ENCODE measurements around the gene CFAP20DC. TPM values are rescaled to one million over a fixed set of nuclear protein-coding genes. Genes with fewer than 3 reads are reported as not detected.
"Not testable (repeated sequence)": the region's sequence is repeated elsewhere in the genome, so short reads cannot be mapped to it uniquely, and the experiment has no call there.

The CFAP20DC gene
- total RNA-seq, 2 experiments from 2014 or later, result 0.89 to 1.2 TPM

DNA sequence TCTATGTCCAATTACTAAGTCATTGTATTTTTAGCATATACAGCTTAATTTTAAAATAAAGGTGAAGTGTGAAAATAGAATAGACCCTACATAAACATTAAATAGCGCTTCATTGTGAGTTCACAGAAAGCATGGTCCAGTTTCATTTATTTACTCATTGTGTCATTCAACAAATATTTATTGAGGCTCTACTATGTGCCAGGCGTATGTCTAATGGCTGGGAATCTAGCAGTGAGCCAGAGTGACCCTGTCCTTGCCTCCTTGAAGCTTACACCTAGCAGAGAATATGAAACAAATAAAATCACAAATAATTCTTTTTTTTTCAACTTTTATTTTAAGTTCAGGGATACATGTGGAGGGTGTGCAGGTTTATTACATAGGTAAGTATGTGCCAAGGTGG is 161.7 kb downstream of the CFAP20DC start:
- CTCF ChIA-PET, result interaction anchor here (0.6 kb wide), 1 partner anchor 9 kb away, joined by 3 read pairs; no protein-coding TSS in a partner anchor
- POLR2A ChIA-PET, result no interaction called here

- ChIA-PET CTCF (no interaction called here), POLR2A (no interaction called here)
Observed at GRCh38 chr3:58884453-58884852, 165.4 kb downstream of the CFAP20DC start.

GRCh38 chr3:58880182-58880581 is 169.6 kb downstream of the CFAP20DC start:
- ChIA-PET POLR2A (no interaction called here), CTCF (no interaction called here)

- ChIA-PET CTCF (no interaction called here), POLR2A (no interaction called here)
Observed at GRCh38 chr3:58874795-58875194, 175.0 kb downstream of the CFAP20DC start.

DNA sequence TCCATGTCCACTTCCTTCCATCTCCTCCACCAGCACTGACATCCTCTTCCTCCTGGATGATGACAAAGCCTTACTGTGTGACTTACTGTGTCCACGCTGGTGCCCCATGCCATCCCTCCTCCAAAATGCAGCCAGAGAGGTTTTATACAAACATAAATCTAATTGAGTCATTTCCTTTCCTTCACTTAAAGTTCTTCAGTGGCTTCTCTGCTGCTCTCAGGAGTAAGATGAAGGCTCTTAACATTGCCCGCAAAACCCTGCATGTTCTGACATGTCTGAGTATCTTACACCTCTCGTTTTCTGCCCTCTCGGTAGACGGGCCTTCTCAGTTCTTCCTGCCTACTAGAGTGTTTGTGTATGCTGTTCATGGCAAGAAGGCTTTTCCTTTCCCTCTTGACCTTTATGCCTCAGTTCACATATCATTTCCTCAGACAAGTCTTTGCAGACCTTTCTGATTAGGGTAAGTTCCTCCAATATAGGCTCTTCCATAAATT is 175.5 kb downstream of the CFAP20DC start:
- ChIA-PET POLR2A (no interaction called here), CTCF (no interaction called here)

- CTCF ChIA-PET, result no interaction called here
Observed at GRCh38 chr3:58868097-58868779, 181.6 kb downstream of the CFAP20DC start.

DNA sequence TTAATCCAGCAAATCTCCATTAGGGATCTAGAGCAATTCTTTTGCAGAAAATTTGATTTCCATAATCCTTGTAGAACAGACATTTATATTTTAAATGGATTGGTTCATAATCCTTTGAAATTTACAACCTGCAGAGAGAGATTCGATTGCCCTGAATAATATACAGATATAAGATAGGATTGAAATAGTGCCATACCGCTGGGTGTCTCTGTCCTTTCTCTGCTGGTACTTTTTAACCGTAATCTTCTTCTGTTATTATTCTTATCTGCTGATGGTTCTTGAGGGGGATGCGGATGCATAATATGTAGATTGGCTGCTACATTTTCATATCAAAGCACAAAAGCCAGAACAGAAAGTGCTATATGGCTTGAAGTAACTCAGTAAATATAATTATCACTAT is 182.2 kb downstream of the CFAP20DC start:
- POLR2A ChIA-PET, result no interaction called here

More at GRCh38 chr3:58868097-58868779, 181.6 kb downstream of the CFAP20DC start:
- POLR2A ChIA-PET, result no interaction called here

GRCh38 chr3:58866079-58866478 is 183.7 kb downstream of the CFAP20DC start:
- ChIA-PET CTCF (no interaction called here), POLR2A (no interaction called here)

More for the DNA sequence above, 182.2 kb downstream of the CFAP20DC start:
- CTCF ChIA-PET, result no interaction called here

GRCh38 chr3:58864480-58864879 is 185.3 kb downstream of the CFAP20DC start:
- ChIA-PET CTCF (no interaction called here), POLR2A (no interaction called here)

DNA sequence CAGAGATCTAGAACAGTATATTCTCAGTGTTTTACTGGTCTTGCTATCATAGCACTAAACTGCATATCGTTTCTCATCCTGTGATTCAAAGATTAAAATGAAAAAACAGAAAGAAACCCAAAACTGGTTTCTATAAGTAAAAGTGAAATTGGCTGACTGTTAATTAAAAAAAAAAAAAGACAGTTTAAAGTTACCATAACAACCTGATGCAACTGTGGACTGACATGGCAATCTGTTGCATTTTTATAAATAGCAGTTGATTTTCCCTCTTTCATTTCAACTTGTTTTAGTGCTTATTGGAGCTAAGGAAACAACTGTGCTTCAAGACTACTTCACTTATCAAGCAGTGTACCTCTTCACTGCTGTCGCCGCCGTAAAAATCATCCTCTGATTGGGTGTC is 186.6 kb downstream of the CFAP20DC start:
- CTCF ChIA-PET, result no interaction called here
- POLR2A ChIA-PET, result no interaction called here

GRCh38 chr3:58861551-58861950 is 188.3 kb downstream of the CFAP20DC start:
- ChIA-PET CTCF (no interaction called here), POLR2A (no interaction called here)

DNA sequence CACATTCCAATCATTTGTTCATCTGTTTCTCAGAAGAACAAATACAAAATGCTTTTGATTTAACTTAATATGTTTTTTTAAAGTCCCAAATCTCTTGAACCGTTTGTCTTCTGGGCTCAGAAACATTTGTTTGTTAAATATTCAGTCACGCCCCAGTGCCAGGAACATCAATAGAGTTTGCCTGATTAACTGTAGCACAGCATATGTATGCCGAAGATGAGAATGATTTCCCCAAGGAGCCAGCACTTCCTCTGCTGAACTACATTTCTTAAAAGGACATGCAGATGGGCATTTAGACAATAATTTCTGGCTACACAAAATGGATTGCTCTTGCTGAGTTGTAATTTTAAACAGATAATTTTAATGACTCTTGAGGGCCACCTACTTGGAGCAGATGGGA is 191.7 kb downstream of the CFAP20DC start:
- ChIA-PET CTCF (no interaction called here), POLR2A (no interaction called here)

DNA sequence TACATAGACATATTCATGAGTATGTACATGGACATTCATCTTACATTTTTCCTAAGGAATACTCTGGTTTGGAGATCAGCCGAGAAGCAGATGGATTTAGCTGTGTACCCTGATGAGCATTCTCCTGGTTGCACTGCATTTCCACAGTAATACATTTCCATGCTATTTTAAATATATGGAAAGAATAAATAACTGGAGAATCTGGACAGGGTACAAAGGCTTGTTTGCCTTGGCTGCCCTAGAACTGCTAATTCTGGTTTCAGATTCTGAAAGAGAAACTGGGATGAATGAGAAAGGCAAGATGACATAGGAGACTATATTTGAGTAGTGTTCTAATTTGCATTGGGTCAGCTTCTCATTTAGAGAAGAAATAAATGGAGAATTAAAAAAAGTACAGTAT is 192.4 kb downstream of the CFAP20DC start:
- CTCF ChIA-PET, result no interaction called here
- POLR2A ChIA-PET, result no interaction called here

GRCh38 chr3:58848826-58849225 is 201.0 kb downstream of the CFAP20DC start:
- POLR2A ChIA-PET, result no interaction called here
- CTCF ChIA-PET, result no interaction called here

GRCh38 chr3:58842050-58842747 is 207.6 kb downstream of the CFAP20DC start:
- CTCF ChIA-PET, POLR2A ChIA-PET: not testable (repeated sequence)

DNA sequence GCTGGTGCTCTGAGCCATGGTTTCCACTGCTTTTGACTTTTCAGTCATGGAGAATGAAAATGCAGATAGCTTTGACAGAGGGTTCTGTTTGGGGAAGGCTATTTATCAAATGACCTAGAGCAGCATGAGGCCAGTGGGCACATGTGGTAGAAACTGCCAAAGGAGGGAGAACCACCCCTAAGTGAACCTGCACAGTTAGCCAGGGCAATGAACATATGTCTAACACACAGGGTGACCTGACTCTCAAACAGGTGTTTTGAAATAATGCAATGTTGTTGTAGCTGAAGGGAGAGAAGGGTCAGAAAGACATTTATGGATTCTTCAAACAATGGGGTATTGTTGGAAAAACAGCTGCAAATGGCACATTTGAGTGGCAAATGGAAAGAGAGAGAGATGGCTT is 208.9 kb downstream of the CFAP20DC start:
- CTCF ChIA-PET, result no interaction called here
- POLR2A ChIA-PET, result no interaction called here

- POLR2A ChIA-PET, result no interaction called here
- CTCF ChIA-PET, result no interaction called here
Observed at GRCh38 chr3:58839964-58840363, 209.9 kb downstream of the CFAP20DC start.

DNA sequence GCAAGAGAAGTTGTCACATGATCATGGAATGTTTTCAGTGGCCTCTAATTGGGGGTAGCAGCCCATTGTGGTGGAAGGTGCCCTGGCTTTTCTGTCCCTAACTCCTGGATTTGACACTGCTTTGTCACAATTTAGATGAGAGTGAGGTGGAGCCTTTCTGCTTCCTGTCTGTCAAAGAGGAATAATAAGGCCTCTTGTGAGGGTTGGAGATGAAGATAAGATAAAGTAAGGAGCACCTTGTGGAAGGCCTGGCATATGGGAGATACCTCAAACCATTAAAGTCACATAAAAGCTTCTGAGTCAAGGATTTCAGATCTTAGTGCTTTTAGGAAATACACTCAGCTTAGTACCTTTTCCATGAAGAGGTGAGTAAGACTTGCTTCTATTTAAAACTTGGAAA is 210.6 kb downstream of the CFAP20DC start:
- ChIA-PET CTCF (no interaction called here), POLR2A (no interaction called here)

DNA sequence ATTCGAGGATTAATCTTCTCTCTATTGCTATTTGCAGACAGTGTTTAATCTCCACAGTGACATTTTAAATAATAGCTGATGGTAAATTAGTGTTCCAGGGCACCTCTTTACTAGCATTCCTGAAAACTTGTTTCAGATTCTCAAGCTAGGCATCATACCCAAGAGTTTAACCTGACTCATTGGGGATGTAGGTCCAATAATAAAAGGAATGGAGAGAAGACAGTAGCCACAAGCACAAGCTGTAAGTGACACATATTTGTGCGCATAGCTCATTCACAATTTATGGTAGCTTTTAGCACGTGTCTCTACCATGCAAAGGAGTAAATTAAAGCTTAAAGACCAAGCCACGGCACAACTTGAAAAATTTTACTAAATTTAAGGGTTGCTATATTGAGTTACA is 212.0 kb downstream of the CFAP20DC start:
- CTCF ChIA-PET, result no interaction called here
- POLR2A ChIA-PET, result no interaction called here

DNA sequence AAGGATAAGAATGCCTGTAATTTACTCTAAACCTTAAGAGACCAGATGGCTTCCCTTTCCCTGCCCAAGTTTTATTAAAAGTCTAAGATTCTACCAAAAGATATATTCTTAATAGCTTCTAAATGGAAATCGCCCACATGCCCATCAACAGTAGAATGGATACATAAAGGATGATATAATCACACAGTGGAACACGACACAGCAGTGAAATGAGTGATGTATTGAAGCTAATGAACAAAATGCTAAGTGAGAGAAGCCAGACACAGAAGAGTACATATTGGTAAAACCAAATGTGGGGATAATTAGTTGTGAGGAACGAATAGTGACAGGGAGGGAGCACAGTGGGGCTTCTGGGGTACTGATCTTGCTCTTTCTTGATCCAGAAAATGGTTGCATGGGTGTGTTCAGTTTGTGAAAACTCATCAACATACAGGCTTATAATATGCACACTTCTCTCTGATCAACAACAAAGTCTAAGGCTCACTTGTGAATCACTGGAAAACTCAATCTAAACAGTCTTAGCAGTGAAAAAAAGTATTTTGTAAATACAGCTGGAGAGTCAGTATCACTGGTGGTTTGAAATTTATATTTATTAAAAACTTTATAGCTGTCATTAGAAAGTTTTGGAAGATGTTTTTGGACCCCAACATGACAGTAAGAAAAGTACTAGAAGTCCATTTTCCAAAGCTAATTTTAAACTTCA is 212.5 kb downstream of the CFAP20DC start:
- CTCF ChIA-PET, result no interaction called here
- POLR2A ChIA-PET, result no interaction called here

DNA sequence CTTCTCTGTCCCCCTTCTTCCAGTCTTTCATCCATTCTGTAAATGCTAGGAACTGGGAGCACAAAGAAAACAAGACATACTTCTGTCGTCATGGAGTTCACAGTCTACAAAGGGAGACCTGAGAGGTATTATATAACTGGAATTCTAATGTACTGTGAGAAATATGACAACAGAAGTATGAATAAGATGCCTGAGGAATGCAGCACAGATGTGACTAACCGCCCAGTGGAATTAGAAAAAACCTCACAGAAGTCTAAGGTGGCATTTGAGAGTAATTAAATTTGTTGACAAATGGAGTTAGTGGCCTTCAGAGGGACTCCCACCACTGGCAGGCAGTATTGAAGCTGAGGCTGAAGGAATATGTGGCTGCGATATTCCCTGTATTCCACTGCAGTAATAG is 214.7 kb downstream of the CFAP20DC start:
- CTCF ChIA-PET, result no interaction called here
- POLR2A ChIA-PET, result no interaction called here
